ENCODE results near the gene NOS3.
"Not testable (repeated sequence)": the region's sequence is repeated elsewhere in the genome, so short reads cannot be mapped to it uniquely, and the experiment has no call there.

Gene NOS3

DNA sequence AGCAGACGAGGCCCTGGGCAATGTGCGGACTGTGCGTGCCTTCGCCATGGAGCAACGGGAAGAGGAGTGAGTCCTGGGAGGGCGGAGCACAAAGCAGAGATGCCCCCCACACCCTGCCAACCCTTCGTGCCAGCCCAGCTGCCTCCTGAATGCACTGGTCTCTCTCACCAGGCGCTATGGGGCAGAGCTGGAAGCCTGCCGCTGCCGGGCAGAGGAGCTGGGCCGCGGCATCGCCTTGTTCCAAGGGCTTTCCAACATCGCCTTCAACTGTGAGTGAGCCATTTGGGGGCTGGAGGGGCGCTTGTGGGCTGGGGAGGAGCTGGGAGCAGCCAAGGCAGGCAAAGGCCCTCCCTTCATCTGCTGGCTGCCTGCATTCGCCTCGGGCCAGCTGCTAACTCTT lies 45.1 kb downstream of the NOS3 start:
- no peak for DNase-seq (ENCODE audit: low read depth, low spot score)

DNA sequence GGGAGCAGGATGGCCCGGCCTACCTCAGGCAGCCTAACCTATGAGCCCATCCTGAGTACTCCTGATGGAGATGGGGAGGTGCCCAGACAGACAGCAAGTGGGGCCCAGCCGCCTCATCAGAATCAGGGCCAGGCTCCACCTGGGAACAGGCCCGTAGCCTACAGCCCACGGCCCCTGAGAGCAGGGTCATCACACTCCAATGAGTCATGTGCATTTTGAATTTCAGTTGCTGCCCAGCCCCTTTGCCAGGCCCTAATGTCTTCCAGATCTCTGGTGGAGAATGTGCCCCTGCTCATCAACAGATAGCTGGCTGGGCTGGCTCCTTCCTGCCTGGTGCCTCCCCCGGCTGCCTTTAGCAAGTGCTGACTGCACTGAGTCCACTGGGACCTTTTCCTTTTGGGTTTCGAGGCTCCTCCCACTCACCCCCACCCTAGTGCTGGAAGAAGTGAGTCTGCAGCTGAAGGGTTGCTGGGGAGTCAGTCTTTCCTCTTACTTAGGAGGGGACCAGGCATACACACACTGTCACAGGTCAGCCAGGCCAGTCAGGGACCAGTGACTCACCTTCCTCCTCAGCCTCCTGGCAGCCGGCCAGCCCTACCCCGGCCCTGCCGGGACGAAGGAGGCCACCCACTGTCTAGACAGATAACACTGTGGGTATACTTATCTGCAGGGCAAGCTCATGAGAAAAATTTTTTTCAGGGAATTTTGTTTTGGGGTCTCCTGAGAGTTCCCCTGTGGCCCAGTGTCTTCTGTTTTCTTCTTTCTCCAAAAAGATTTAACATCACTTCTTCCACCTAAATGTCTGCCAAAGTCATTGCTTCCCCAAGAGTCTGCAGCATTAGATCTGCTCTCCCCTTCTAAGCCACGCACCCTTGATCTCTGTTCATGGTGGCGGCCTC lies 48.4 kb downstream of the NOS3 start:
- DNase-seq (ENCODE audit: low read depth, low spot score) = peak; percentile 86

DNA sequence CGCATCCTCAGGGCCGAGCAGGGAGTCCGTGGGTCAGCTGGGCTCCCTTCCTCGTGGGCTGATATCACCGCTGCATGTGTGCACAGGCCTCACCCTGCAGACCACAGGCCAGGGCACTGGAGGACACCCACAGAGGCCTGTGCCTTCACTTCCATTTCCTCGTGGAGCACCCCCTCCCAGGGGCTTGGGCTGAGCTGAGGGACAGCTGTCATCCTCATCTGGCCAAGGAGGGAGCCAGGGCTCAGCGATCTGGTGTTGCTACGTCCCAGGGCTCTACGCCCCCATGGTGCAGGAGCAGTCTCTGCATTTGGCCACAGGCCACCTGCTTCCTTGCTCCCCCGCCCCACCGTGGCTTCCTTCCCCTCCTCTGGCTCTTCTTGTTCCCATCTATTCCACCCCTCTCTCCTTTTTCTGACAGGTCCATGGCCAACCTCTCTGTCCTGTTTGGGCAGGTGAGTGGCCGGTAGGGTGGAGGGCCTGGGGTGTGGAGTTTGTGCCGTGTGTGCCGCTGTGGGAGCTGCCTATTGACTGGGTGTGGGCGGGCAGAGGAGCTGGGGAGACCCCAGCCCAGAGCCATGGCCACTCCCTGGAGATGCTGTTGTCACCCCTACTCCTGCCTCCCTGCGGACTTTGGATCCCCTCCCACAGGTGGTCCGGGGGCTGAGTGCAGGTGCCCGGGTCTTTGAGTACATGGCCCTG lies 49.2 kb downstream of the NOS3 start:
- DNase-seq (ENCODE audit: low read depth, low spot score) = no peak

DNA sequence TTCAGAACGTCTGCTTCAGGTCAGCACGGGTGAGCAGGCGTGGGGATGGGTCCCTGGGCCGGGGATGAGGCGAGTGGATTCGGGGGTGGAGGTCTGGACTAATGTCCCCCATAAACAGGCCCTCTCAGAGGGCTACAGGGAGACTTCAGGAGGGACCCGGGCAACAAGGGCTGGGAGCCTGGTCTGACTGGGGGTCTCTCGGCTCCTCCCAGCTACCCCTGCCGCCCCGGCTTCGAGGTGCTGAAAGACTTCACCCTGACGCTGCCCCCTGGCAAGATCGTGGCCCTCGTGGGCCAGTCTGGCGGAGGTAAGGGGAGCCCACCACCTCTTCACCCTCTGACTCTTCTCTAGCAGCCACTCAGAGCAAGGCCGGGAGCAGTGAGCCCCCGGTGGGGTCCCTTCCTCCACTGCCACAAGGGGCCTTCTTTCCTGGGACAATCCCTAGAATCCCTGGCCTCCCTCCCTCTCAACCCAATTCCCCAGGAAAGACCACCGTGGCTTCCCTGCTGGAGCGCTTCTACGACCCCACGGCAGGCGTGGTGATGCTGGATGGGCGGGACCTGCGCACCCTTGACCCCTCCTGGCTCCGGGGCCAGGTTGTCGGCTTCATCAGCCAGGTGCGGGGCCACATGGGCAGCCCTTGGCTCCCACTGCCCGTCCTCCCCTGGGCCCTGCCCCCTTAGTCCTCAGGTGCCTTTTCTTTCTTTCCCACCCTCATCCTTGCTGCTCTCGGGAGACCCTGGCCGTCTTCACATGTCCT lies 50.0 kb downstream of the NOS3 start:
- no peak for DNase-seq (ENCODE audit: low read depth, low spot score)

DNA sequence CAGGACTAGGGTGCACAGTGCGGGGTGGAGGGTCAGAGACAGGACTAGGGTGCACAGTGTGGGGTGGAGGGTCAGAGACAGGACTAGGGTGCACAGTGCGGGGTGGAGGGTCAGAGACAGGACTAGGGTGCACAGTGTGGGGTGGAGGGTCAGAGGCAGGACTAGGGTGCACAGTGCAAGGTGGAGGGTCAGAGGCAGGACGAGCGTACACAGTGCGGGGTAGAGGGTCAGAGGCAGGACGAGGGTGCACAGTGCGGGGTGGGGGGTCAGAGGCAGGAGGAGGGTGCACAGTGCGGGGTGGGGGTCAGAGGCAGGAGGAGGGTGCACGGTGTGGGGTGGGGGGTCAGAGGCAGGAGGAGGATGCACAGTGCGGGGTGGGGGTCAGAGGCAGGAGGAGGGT lies 52.6 kb downstream of the NOS3 start:
- not testable (repeated sequence) for DNase-seq (ENCODE audit: low read depth, low spot score)

DNA sequence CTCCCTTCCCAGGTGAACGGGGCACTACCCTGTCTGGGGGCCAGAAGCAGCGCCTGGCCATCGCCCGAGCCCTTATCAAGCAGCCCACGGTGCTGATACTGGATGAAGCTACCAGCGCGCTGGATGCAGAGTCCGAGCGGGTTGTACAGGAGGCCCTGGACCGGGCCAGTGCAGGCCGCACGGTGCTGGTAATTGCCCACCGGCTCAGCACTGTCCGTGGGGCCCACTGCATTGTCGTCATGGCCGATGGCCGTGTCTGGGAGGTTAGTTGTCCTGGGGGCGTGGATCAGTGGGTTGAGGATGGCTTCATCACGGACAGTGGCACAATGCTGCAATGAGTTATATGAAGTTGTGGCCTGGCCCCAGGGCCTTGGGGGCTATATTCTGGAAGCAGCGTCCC lies 53.1 kb downstream of the NOS3 start:
- no peak for DNase-seq (ENCODE audit: low read depth, low spot score)

DNA sequence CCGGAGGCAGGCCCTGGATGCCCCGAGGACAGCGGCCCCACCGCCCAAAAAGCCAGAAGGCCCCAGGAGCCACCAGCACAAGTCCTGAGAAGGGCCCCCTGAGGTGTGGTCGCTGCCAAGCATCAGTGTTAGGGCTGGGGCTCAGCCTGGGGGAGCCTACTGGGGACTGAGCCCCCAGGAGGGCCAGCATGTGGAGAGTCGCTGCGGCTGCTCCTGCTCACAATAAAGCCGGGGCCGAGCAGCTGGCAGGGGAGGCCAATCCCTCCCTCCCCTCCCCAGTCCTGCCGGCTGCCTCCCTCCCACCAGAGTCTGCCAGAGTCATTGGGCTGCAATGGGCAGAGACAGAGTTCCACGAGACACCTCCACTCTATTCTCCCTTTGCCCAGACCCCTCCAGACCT lies 54.4 kb downstream of the NOS3 start:
- DNase-seq (ENCODE audit: low read depth, low spot score) = no peak

DNA sequence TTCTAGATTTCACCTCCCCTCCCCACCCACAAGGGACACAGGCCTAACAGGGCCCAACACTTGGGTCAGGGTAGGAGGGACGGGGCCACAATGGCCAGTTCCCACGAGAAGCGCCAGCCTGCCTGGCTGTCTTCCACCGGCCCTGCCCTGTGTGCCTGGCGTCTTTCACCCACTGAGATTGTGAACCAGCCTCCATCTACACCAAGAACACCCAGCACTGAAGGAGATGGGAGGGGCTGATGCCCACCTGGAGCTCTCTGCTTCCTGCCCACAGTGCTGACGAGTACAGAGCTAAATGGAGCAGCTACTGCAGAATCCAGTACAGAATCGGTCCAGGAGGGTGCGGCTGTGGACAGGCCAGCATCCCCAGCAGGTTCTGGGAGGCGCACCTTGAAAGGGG lies 55.1 kb downstream of the NOS3 start:
- no peak for DNase-seq (ENCODE audit: low read depth, low spot score)

DNA sequence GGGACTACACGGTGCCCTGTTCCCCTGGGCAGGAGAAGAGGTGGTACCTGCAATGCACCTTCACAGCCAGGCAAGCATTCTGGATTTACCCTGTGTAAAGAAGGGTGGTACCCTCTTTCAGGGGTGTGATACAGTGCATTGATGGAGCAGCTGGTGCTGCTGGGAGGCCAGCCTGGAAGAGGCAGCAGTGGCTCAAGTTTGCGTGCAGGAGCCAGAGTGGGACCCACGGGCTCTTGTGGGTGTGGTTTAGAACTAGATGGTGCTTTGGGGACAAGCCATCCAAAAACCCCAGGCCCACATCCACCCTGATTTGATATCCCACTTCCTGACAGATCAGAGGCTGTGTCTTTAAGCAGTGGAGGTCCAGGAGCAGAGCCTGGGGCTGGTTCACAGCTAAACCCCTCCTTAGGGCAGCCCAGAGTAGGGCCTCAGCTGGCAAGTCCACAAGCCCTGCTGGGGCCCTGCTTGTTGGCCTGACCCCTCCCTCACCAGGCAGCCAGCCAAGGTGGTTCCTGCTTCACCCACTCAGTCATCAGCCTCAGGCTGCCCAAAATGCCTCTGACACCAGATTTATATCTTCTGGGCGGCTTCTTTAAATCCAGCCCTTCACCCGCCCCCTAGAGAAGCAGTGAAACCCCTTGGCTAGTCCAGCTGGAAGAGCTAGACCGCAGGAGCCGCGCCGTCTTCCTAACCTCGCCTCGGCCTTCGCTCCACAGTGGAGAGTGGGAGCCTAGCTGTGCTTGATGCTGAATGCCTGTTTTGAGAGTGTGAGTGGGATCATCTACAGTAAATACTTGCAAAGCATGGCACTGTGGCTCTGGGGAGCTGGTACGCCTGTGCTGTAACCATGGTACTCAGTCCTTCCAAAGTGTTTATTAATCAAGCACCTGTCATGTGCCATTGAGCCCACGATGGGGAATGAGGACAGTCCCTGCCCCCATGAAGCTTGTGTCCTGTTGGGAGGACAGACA lies 56.1 kb downstream of the NOS3 start:
- DNase-seq (ENCODE audit: low read depth, low spot score) = peak; percentile 59

DNA sequence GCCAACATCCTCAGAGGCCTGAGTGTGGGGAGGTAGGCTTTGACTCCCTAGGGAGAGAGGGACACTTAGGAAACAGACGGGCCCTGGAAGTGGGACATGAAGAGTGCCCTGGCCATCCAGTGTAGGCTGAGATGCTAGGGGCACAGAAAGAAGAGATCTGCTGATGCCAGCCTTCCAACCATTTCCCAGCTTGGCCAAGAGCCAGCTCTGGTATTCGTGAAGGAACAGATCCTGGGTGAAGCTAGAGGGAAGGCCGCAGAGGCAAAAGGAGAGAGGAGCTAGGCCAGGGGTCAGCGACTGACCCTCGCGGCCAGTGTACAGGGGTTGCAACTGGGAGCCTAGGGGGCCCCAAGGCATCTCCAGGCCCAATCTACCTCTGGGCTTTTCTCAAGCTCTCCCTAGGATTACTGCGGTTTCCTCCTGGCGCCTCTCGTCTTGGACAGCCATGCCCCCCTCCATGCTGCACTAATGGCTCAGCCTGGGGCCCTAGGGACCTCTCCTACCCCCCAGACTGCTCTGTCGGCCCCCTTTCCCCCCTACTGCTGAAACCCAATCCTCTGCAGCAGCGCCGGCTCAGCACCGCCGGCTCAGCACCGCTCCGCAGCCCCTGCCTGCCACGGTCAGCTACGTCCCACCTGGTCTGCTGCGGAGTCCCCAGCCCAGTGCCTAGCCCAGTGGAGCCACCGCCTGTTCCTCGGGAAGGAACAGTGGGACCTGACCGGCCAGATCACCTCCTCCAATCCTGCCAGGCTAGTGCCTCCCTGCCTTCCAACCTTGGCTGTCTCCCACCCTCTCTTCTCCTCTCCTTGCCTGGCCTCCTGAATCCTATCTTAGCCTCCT lies 57.4 kb downstream of the NOS3 start, which contains the start of gene ASIC3:
TSS of gene ASIC3 (plus strand) at position 556 of the 840 bp plus-strand sequence. CDS start 355 bp downstream, outside the sequence.
- DNase-seq (ENCODE audit: low read depth, low spot score) = no peak

DNA sequence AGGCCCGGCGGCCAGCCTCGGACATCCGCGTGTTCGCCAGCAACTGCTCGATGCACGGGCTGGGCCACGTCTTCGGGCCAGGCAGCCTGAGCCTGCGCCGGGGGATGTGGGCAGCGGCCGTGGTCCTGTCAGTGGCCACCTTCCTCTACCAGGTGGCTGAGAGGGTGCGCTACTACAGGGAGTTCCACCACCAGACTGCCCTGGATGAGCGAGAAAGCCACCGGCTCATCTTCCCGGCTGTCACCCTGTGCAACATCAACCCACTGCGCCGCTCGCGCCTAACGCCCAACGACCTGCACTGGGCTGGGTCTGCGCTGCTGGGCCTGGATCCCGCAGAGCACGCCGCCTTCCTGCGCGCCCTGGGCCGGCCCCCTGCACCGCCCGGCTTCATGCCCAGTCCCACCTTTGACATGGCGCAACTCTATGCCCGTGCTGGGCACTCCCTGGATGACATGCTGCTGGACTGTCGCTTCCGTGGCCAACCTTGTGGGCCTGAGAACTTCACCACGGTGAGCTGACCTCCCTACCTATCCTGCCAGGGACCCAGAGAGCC lies 58.2 kb downstream of the NOS3 start:
- no peak for DNase-seq (ENCODE audit: low read depth, low spot score)

DNA sequence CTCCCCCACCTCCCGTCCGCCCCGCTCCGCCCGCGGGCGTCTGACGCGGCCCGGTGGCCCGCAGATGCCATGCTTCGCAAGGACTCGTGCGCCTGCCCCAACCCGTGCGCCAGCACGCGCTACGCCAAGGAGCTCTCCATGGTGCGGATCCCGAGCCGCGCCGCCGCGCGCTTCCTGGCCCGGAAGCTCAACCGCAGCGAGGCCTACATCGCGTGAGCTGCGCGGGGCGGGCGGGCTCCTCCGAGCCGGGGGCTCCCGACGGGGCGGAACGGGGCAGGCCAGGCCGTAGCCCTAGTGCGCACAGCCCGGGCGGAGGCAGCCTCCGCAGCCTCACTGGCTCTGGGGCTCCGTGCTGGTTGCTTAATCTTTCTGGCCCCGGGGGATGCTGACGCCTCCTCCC lies 60.3 kb downstream of the NOS3 start:
- peak; percentile 91 for DNase-seq (ENCODE audit: low read depth, low spot score)

DNA sequence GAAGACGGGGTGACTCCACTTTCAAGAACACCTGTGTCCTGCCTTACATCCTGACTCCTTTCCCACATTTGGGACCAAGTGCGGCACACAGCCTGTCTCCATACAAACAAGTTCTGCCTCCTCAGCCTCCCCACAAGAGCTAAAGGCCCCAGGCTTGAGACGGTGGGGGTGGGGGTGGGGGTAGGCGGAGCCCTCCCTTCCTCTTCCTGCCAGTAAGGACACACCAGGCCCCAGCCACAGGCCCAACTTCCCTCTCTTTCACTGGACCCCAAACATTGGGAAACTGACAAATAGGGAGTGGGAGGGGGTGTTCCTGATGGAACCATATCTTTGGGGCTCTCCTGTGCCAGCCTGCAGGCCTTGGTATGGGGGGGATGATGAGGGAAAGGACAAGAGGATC lies 62.3 kb downstream of the NOS3 start:
- no peak for DNase-seq (ENCODE audit: low read depth, low spot score)

DNA sequence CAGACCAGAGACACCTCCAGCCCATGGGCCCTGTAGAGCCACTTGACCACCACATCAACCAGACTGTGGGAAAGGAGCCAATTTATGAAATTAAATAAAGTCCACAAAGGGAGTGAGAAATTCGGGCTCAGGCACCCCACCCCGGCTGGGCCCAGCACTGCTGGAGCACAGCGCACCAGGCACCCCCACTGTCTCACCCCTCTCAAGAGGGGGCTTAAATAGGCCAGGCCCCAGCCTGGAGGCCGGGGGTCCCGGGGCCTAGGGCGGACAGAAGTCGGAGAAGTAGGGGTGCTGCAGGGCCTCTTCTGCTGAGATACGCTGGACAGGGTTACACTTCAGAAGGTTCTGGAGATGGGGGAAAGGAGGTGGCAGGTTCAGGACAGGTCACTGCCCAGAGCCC lies 62.9 kb downstream of the NOS3 start:
- no peak for DNase-seq (ENCODE audit: low read depth, low spot score)

DNA sequence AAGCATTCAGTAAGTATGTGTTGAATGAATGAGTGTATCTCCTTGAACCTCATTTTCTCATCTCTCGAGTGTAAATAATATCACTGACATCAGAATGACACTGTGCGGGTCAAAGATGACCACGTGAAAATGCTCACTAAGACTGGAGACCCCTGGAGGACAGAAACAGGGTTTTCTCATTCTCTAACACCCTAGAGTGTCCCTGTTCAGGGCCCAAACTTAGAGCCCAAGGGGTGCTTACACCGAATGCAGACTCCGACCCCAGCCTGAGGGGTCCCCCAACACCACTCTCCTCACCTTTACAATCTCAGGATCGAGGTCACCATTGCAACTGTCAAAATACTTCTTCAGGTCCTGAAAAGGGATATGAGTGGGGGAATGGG lies 65.5 kb downstream of the NOS3 start:
- no peak for DNase-seq (ENCODE audit: low read depth, low spot score)

DNA sequence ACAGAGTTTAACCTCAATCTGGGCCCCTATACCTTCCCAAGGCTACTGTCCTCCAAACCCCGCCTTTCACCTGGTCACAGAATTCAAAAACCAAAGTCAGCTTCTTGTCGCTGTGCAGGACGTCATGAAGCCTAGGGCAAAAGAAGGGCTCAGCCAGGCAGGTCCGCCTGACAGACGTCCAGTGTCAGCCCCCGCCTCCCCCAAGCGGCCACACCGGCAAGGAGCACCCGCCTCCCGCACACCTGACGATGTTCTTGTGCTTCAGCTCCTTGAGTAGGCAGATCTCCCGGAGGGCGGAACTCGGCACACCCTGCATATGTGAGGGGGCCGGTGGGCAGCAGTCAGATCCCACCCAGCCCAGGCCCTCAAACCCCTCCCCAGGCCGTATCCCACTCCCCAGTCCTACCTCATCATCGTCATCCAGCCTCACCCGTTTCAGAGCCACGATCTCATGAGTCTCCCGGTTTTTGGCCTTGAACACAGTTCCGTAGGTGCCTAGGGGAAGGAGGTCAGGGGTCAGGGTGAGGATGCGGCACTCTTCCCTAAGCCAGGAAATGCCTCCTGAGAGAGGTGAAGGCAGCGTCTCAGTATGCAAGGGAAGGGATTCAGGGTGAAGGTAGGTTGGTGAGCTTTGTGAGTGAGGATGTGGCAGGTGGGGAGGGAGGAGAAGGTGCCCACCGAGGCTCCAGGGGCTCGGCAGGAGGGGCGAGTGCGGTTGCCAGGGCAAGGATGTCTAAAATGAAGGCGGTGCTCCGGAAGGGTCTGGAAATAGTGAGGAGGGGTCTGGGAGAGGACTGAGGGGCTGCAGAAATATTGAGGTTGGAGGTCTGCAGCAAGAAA lies 66.1 kb downstream of the NOS3 start:
- no peak for DNase-seq (ENCODE audit: low read depth, low spot score)

DNA sequence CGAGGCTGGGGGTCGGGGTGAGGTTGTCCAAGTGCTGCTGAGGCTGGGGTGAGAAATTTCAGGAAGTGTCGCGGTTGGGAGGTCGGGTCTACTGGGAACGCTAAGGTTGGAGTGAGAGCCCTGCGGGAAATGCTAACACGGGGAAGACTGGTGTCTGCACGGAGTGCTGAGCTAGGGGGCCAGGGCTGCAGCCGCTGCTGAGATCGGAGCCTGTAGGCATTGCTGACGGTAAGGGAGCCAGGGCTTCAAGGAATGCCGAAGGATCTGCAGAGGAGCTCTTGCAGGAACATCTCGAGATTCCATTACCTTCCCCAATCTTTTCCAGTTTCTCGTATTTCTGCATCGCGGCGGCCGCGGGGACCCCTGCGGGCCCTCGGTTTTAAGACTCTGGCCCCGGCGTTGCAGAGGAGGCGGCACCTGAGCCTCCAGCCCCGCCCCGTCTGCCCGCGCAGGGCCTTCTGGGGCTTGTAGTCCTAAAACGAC lies 66.7 kb downstream of the NOS3 start, which contains the start of gene CDK5:
TSS of gene CDK5 (minus strand) at position 392 of the 483 bp plus-strand sequence. CDS start at position 343, 49 bp downstream.
- no peak for DNase-seq (ENCODE audit: low read depth, low spot score)

DNA sequence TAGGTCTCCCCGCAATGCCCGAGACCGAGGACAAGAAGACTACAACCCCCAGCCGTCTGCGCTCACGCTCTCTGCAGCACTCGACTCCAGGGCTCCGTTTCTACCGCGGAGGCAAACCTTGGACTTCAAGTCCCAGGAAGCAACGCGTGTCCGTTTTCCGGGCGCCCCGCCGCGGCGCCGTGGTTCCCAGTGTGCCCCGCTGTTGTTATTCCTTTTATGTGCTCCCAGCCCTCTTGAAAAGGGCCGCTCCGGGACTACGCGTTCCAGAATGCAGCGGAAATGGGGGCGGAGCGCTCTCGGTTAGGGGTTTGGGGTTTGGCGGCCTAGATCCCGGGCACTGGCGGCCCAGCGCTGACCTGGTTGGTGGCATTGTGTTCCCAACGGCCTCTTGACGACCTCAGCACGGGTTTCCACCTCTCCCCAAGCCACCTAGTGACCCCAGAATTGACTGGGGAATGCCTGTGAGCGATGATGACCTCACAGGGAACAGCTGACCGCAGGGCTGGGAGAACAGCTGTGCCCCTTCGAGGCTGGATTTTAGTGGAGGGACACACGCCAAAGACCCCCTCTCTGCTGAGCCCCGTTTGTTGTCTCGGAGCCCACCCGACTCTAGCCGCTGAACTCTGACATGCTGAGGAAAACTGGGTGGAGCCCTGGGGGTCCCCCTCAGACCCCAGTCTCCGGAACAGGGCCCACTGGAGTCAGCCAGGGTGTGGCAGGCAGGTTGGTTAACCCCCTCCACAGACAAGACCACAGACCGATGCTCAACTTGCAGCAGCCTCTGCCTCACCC lies 67.4 kb downstream of the NOS3 start:
- DNase-seq (ENCODE audit: low read depth, low spot score) = peak; percentile 100

Data from astrocyte of the hippocampus (primary cell).